ENCODE results near the gene GAB2.
"Not testable (repeated sequence)": the region's sequence is repeated elsewhere in the genome, so short reads cannot be mapped to it uniquely, and the experiment has no call there.

GAB2 gene

DNA sequence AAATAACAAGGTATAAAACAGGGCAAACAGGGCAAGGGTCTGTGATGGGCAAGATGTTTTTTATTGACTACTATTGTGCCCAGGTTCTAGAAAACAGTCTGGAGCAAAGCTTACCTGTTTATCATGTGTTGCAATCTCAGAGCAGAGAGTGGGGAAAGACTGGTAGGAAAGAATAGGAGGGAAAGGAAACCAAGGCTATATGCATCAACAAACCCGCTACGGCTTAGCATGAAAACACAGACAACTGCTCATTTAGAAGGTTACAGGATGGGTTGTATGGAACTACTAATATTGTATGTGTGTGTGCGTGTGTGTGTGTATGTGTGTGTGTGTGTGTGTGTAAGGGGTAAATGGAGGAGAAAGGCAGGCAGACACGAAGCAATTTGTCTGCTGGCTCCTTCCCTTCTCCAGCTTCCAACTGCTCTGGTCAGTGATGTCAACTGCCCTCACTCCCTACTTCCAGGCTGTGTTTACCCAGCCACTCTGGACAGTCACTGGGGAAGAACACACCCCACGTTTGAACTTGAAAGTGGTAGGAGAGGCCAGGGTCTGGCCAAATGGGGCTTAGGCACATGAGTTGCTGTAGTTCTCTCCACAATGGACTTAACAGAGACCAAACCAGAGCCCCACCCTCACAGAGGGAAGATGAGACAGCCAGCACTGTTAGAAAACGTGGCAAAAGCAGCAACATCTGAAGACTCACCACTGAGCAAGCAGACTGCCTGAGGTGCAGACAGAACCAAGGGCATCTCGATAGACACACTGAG lies 47.0 kb downstream of the GAB2 start:
- DNase-seq (ENCODE audit: low read depth in 2 of 2) = no peak

DNA sequence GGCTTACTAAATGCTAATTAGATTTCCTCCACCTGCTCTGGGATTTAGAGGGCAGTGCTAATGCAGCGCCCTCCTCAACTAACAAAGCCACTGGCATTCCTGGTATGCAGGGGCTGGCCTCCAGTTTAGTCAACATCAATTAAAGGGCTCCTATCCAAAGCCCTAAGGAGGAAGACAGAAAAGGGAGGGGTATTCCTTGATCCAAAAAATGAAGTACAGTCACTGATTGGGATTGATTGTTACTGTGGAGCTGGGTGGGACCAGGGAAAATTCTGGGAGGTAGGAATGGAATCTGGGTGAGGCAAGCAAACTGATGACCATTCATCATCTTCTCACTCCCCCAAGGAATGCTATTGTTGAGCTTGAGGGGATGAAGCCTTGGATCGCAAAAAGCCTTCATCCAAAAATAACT lies 52.2 kb downstream of the GAB2 start:
- DNase-seq (ENCODE audit: low read depth in 2 of 2) = no peak

GRCh38 chr11:78364128-78364751 lies 53.4 kb downstream of the GAB2 start:
- no peak for DNase-seq (ENCODE audit: low read depth in 2 of 2)

DNA sequence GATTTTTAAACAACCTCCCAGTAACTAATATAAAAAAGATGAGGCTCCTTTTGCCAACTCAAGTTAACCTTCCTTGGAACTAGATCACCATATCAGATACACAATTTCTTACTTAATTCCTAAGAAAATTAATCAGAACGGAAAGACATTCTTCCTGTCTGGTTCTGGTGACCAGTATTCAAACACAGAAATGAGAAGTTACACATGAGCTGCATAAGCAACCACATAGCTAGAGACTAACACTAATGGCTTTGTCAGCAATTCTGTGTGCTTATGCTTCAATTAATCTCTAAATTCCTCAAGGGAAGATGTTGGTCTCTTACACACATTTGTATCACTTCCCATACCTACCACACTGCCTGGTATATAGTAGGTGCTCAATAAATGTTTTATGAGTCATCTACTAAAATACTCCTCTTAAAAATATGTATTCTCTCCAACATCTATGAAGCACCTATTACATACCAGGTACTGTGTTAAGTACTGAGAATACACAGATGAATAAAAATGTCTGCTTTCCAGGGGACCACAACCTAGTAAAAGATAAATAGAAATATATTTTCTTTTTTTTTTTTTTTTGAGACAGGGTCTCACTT lies 54.5 kb downstream of the GAB2 start:
- DNase-seq (ENCODE audit: low read depth in 2 of 2) = no peak

- no peak for DNase-seq (ENCODE audit: low read depth in 2 of 2)
Observed at GRCh38 chr11:78361228-78361627, 56.4 kb downstream of the GAB2 start.

DNA sequence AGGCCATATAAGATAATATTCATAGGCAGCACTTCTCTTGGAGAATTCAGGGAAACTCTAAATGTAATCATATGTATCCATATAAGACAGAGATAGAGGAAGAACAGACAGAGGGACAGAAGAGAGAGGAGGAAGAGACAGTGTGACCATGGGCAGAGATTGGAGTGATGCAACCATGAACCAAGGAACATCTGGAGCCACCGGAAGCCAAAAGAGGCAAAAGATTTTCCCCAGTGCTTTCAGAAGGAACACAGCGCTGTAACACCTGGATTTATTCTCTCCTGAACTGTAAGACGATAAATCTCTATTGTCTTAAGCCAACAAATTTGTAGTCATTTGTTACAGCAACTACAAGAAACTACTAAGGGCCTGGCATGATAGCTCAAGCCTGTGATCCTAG lies 57.7 kb downstream of the GAB2 start:
- no peak for DNase-seq (ENCODE audit: low read depth in 2 of 2)

- not testable (repeated sequence) for DNase-seq (ENCODE audit: low read depth in 2 of 2)
Observed at GRCh38 chr11:78357924-78358323, 59.7 kb downstream of the GAB2 start.

- not testable (repeated sequence) for DNase-seq (ENCODE audit: low read depth in 2 of 2)
Observed at GRCh38 chr11:78357425-78357824, 60.2 kb downstream of the GAB2 start.

DNA sequence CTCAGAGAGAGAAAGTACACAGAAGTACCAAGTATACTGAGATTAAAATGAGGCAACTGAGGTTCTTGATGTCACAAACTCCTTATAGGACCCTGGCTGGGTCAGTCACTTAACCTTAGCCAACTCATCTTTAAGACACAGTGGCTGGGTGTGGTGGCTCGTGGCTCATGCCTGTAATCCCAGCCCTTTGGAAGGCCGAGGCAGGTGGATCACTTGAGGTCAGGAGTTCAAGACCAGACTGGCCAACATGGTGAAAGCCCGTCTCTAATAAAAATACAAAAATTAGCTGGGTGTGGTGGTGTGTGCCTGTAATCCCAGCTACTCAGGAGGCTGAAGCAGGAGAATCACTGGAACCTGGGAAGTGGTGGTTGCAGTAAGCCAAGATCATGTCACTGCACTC lies 61.9 kb downstream of the GAB2 start:
- DNase-seq (ENCODE audit: low read depth in 2 of 2) = not testable (repeated sequence)

DNA sequence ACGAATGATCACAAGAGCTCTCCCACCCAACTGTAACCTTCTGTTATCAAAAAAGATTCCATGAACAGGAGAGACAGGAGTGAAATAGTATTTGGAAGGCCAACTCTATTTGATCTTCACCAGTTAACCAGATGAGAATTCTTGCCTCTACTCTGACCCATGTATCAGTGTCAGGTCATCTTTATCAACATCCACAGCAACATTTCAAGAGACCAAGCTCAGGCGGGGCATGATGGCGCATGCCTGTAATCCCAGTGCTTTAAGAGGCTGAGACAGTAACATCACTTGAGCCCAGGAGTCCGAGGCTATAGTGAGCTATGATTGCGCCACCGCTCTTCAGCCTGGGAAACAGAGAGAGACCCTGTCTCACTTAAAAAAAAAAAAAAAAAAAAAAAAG lies 62.3 kb downstream of the GAB2 start:
- DNase-seq (ENCODE audit: low read depth in 2 of 2) = no peak

- no peak for DNase-seq (ENCODE audit: low read depth in 2 of 2)
Observed at GRCh38 chr11:78354408-78355308, 63.0 kb downstream of the GAB2 start.

DNA sequence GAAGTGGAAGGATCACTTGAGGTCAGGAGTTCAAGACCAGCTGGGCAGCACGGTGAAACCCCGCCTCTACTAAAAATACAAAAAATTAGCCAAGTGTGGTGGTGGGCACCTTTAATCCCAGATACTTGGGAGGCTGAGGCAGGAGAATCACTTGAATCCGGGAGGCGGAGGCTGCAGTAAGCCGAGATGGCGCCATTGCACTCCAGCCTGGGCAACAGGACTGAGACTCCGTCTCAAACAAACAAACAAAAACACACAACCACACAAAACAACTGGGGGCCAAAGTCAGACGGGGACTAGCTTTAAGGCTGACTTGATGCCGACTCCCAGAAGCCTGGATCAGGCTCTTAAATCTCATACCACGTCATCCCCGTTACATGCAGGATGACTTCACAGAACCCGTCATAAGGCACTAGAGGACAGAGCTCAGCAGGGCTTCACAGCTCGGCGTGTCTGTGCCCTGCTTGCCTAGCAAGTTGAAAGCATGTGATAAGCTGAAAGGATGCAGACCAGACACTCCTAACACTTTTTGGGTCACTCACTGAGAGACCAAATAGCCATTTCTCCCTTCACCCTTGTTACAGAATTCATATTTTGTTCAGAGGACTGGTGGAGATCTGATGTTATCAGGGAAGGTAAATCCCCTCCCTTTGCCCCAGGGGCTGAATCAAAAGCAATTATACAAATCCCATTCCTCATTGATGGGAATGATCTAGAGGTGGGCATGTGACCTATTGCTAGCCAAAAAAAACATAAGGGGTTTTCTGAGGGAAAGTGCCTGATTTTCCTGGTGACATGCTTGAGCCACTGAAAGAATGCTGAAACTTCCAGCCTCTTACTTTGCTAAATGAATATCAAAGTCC lies 65.4 kb downstream of the GAB2 start:
- no peak for DNase-seq (ENCODE audit: low read depth in 2 of 2)

DNA sequence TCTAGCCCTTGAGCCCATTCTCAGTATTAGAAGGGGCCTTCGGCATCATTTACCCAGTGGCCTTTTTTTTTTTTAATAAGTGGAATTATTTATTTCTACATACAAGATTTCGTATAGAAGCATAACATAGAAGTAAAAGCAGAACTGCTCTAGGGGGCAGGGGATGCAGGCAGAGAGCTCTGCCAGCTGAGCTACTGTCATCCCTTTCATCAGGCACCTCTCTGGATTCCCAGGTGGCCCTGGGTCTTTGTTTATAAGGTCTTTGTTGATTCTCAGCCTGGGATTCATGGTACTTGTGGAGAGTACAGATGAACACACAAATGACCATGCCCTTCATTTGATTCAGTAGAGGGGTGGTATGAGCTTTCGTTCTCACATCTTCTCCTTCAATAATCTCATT lies 66.4 kb downstream of the GAB2 start:
- DNase-seq (ENCODE audit: low read depth in 2 of 2) = no peak

DNA sequence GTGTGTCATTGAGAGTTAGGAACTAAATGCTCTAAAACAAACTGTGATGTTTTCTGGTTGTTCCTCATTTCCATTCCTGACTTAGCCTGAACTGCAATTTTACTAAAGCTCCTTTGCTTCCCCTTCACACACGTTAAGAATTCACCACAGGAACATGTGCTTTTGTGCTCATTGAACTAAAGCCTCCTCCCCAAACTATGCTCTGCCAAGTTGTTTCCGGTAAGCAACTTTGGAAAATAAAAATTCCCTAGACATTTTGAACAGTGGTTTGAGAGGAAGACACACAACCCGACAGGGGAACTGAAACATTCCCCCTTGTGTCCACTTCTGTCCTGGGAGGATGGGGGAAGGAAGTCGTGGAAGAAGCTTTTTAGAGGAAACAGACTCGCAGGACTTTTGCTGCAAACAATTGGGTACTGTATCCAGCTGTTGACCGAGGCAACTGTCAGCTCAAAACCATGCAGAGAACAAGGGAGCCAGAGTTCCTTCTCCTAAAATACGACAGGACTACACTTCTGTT lies 66.9 kb downstream of the GAB2 start:
- no peak for DNase-seq (ENCODE audit: low read depth in 2 of 2)

- no peak for DNase-seq (ENCODE audit: low read depth in 2 of 2)
Observed at GRCh38 chr11:78350091-78350645, 67.5 kb downstream of the GAB2 start.

DNA sequence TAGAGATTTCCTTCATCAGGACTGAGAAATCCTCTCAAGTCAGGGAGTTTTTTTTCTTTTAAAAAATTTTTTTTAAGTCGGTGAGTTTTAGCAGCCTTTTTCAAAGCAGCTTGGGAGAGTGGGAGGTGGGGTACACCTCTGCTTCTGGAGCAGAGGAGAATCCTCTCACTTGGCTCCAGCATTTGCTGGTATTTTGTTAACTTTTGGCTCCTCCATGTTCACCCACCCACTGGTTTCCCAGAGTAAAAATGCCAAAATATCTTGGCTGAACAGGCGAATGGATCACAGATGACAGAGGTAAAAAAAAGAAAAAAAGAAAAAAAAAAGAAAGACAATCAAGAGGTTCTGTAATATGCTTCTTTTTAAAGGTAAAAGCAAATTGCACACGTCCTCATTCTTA lies 68.0 kb downstream of the GAB2 start:
- no peak for DNase-seq (ENCODE audit: low read depth in 2 of 2)

DNA sequence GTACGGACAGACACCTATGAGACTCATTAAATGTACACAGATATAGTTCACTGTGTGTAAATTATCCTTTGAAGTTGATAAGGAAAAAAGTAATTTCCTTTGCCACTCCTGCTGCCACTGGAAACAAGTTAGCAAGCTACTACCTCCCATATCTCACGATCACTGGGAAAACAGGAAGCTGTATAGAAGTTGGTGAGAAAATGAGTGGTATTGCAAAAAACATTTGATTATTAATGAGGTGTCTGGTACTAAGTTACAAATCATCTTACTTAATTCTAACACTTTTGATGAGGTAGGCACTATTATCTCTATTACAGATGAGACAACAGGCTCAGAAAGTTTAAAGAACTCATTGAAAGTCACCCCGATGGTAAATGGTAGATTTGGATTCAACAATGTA lies 68.5 kb downstream of the GAB2 start:
- no peak for DNase-seq (ENCODE audit: low read depth in 2 of 2)

DNA sequence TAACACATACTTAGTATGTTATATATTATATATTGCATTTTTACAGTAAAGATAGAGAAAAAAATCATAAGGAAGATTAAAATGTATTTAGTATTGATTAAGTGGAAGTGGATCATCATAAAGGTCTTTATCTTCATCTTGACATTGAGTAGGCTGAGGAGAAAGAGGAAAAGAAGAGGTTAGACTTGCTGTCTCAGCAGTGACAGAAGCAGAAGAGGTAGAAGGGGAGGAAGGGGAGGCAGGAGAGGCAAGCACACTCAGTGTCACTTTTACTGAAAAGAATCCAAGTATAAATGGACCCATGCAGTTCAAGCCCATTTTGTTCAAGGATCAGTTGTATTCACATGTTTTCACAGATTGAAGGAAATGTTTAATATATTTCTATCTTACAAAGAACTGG lies 69.7 kb downstream of the GAB2 start:
- no peak for DNase-seq (ENCODE audit: low read depth in 2 of 2)

GRCh38 chr11:78346799-78347198 lies 70.8 kb downstream of the GAB2 start:
- DNase-seq (ENCODE audit: low read depth in 2 of 2) = no peak

GRCh38 chr11:78345450-78345849 lies 72.2 kb downstream of the GAB2 start:
- no peak for DNase-seq (ENCODE audit: low read depth in 2 of 2)

DNA sequence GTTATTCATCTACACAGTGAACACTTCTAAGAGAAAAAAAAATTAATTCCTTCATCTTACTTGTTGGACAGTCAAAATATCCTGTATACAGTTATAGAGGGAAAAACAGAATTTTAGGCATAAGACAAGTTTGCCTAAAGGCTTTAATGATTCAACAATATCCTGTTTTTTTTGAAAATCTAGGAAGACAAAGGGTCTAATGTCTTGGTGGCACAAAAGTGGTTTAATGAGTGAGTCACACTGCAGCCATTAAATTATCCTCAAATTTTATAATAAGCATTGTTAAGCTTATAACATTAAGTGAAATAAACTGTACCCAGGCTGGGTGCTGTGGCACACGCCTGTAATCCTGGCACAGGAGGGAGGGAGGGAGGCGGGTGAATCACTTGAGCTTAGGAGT lies 72.9 kb downstream of the GAB2 start:
- no peak for DNase-seq (ENCODE audit: low read depth in 2 of 2)
